GM19438 (cell line): ENCODE results near the gene FOXC1.

ENCODE experiments used
- ATAC-seq: cut with Tn5 transposase; IDR thresholded peaks from one replicate; pipeline ENCODE4 v1.9.1; 2021; ENCODE audit warnings: low read depth; ENCODE audit not compliant: unreplicated experiment

The FOXC1 gene

GRCh38 chr6:1636971-1637871 is 27.5 kb downstream of the FOXC1 start:
- no peak for ATAC-seq

GRCh38 chr6:1639430-1639829 is 29.7 kb downstream of the FOXC1 start:
- no peak for ATAC-seq

- no peak for ATAC-seq
Measured at GRCh38 chr6:1640476-1640875, 30.8 kb downstream of the FOXC1 start.

- ATAC-seq, result no peak
Measured at GRCh38 chr6:1641343-1641885, 31.7 kb downstream of the FOXC1 start.

- no peak for ATAC-seq
Measured at GRCh38 chr6:1643111-1643510, 33.4 kb downstream of the FOXC1 start.

GRCh38 chr6:1643830-1644445 is 34.2 kb downstream of the FOXC1 start:
- no peak for ATAC-seq

GRCh38 chr6:1644516-1645060 is 34.9 kb downstream of the FOXC1 start:
- ATAC-seq, result no peak

GRCh38 chr6:1645466-1646185 is 35.9 kb downstream of the FOXC1 start:
- ATAC-seq, result no peak

GRCh38 chr6:1651362-1651761 is 41.6 kb downstream of the FOXC1 start:
- ATAC-seq, result no peak

- ATAC-seq, result no peak
Measured at GRCh38 chr6:1652842-1653241, 43.1 kb downstream of the FOXC1 start.

- no peak for ATAC-seq
Measured at GRCh38 chr6:1654054-1654453, 44.3 kb downstream of the FOXC1 start.

GRCh38 chr6:1657116-1657770 is 47.5 kb downstream of the FOXC1 start:
- no peak for ATAC-seq

- ATAC-seq, result no peak
Measured at GRCh38 chr6:1657771-1658165, 48.1 kb downstream of the FOXC1 start.

GRCh38 chr6:1658212-1659005 is 48.7 kb downstream of the FOXC1 start:
- ATAC-seq, result no peak

- no peak for ATAC-seq
Measured at GRCh38 chr6:1659816-1660215, 50.1 kb downstream of the FOXC1 start.

- no peak for ATAC-seq
Measured at GRCh38 chr6:1662534-1662933, 52.8 kb downstream of the FOXC1 start.
